HEK293 (cell line): ENCODE data around the gene PRR18.

Experiments
- ZNF16 ChIP-seq: fragments of 450-650 bp; formaldehyde crosslinking; IDR thresholded peaks from 2 replicates; pipeline ENCODE4 v1.5.1; 2016; ENCODE audit warnings: low read depth, missing biosample characterization, missing genetic modification characterization
- ZNF292 ChIP-seq: fragments of 450-650 bp; formaldehyde crosslinking; IDR thresholded peaks from 2 replicates; pipeline ENCODE4 v1.5.1; 2016; ENCODE audit warnings: low read depth, missing biosample characterization, missing genetic modification characterization, borderline replicate concordance
- ZNF335 ChIP-seq: fragments of 450-650 bp; formaldehyde crosslinking; conservative IDR thresholded peaks from 2 replicates; pipeline ENCODE4 v1.5.1; 2016; ENCODE audit warnings: missing biosample characterization, missing genetic modification characterization
- ZNF366 ChIP-seq: fragments of 450-650 bp; formaldehyde crosslinking; conservative IDR thresholded peaks from 2 replicates; pipeline ENCODE4 v1.5.1; 2016; ENCODE audit warnings: missing biosample characterization, missing genetic modification characterization
- TF ChIP-seq, protein P1 (sequence below): fragments of 450-650 bp; formaldehyde crosslinking; IDR thresholded peaks from 2 replicates; pipeline ENCODE4 v1.5.1; 2016; ENCODE audit warnings: missing biosample characterization, missing genetic modification characterization

DNA sequence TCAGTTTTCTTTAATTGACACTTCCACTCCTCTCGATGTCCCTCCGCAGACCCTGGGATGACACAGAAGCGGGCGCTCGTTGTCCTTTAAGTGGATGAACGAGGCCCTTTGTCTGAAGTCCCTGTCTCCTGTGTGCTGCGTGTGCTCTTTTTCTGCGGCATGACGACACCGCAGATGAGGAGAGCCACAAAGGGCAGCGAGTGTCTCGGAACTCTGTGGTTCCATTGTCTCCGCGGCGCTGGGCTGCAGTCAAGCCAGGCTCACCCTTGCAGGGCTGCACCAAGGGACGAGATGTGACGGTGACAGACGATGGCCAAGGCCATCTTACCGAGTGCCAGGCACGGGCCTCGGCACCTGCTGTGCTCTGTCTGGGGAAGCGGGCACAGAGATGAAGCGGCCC is 10.6 kb downstream of the PRR18 start:
- TF ChIP-seq, protein P1, sequence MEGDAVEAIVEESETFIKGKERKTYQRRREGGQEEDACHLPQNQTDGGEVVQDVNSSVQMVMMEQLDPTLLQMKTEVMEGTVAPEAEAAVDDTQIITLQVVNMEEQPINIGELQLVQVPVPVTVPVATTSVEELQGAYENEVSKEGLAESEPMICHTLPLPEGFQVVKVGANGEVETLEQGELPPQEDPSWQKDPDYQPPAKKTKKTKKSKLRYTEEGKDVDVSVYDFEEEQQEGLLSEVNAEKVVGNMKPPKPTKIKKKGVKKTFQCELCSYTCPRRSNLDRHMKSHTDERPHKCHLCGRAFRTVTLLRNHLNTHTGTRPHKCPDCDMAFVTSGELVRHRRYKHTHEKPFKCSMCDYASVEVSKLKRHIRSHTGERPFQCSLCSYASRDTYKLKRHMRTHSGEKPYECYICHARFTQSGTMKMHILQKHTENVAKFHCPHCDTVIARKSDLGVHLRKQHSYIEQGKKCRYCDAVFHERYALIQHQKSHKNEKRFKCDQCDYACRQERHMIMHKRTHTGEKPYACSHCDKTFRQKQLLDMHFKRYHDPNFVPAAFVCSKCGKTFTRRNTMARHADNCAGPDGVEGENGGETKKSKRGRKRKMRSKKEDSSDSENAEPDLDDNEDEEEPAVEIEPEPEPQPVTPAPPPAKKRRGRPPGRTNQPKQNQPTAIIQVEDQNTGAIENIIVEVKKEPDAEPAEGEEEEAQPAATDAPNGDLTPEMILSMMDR: no peak
- no peak for TF ChIP-seq ZNF335 (tag by site-specific recombination)
- TF ChIP-seq ZNF292 (tag by site-specific recombination): no peak
- TF ChIP-seq ZNF16 (tag by site-specific recombination): no peak
- no peak for TF ChIP-seq ZNF366 (tag by site-specific recombination)
